ENCODE data around the gene CST2. TPM values are rescaled to one million over a fixed set of nuclear protein-coding genes. Genes with fewer than 3 reads are reported as not detected.
"Not testable (repeated sequence)": the region's sequence is repeated elsewhere in the genome, so short reads cannot be mapped to it uniquely, and the experiment has no call there.

CST2 gene
- total RNA-seq, 1 donor from 2014 or later, result not detected

- not testable (repeated sequence) for DNase-seq (ENCODE audit: extremely low read depth, low read depth, low spot score)
These were observed 15.0 kb downstream of the CST2 start for GRCh38 chr20:23811559-23811958.

- DNase-seq (ENCODE audit: extremely low read depth, low read depth, low spot score), result not testable (repeated sequence)
These were observed 16.2 kb downstream of the CST2 start for GRCh38 chr20:23810349-23810748.

- no peak for DNase-seq (ENCODE audit: extremely low read depth, low read depth, low spot score)
These were observed 25.7 kb downstream of the CST2 start for GRCh38 chr20:23800865-23801264.

GRCh38 chr20:23799216-23799847 is 27.2 kb downstream of the CST2 start:
- DNase-seq (ENCODE audit: extremely low read depth, low read depth, low spot score), result not testable (repeated sequence)

GRCh38 chr20:23795526-23795925 is 31.0 kb downstream of the CST2 start:
- DNase-seq (ENCODE audit: extremely low read depth, low read depth, low spot score), result no peak

- no peak for DNase-seq (ENCODE audit: extremely low read depth, low read depth, low spot score)
These were observed 31.7 kb downstream of the CST2 start for GRCh38 chr20:23794841-23795240.

GRCh38 chr20:23794065-23794464 is 32.5 kb downstream of the CST2 start:
- no peak for DNase-seq (ENCODE audit: extremely low read depth, low read depth, low spot score)

GRCh38 chr20:23783447-23783846 is 43.1 kb downstream of the CST2 start:
- DNase-seq (ENCODE audit: extremely low read depth, low read depth, low spot score), result no peak

- no peak for DNase-seq (ENCODE audit: extremely low read depth, low read depth, low spot score)
These were observed 44.1 kb downstream of the CST2 start for GRCh38 chr20:23782366-23782983.

- not testable (repeated sequence) for DNase-seq (ENCODE audit: extremely low read depth, low read depth, low spot score)
These were observed 47.9 kb downstream of the CST2 start for GRCh38 chr20:23778676-23779075.

- DNase-seq (ENCODE audit: extremely low read depth, low read depth, low spot score), result not testable (repeated sequence)
These were observed 49.1 kb downstream of the CST2 start for GRCh38 chr20:23777380-23777779.

- no peak for DNase-seq (ENCODE audit: extremely low read depth, low read depth, low spot score)
These were observed 50.3 kb downstream of the CST2 start for GRCh38 chr20:23776067-23776771.

GRCh38 chr20:23774081-23774480 is 52.4 kb downstream of the CST2 start:
- DNase-seq (ENCODE audit: extremely low read depth, low read depth, low spot score), result no peak

Other genes starting within 250 kb of the CST2 start
- not detected in 2 replicates for gene CST9, start 220.8 kb downstream of the CST2 start, total RNA-seq
- 440 and 787 TPM in 2 replicates for gene CST3, start 188.8 kb downstream of the CST2 start, total RNA-seq
- gene CST4, start 137.7 kb downstream of the CST2 start, total RNA-seq, result not detected in 2 replicates
- 18.0 and 24.5 TPM in 2 replicates for gene CST1, start 75.8 kb downstream of the CST2 start, total RNA-seq
- gene CST5, start 53.0 kb upstream of the CST2 start, total RNA-seq, result not detected in 2 replicates
- not detected in 2 replicates for gene GGTLC1, start 162.1 kb upstream of the CST2 start, total RNA-seq